Measurements from ENCODE around the gene BIRC7. TPM values are rescaled to one million over a fixed set of nuclear protein-coding genes. Genes with fewer than 3 reads are reported as not detected.

Gene BIRC7
- total RNA-seq, 1 experiment from 2014 or later: 0.96 TPM

DNA sequence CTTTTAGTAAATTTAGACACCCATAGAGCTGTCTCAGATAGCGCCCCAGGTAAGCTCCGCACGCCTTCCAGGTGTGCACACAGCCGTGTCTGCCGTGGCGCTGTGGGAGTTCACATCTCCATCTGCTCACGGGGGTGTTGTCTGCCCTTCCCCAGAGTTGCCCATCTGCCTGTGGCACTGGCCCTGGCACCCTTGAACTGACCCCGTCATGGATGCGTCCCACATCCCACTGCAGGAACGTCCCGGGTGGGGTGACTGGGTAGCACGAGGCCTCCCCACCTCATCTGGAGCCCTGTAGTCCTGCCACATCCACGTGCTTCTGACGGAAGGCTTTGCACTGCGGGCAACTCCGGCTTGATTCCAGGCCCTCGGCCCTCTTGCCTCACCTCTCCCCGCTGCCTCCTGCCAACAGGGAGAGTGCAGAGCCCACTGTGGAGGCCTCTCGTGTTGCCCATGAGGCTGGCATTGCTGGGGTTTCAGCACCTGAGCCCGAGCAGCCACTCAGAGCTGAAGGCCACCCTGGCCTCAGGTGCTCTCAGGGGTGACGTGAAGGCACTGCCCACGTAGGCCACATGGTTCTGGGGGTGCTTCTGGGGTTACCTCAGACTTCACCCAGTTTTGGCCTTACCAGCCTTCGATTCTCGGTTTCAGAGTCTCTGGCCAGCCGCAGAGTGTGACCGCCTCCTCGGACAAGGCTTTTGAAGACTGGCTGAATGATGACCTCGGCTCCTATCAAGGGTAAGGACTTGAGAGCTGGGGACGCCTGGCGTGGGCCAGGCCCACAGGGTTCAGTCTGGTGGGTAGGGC, 42.0 kb downstream of the BIRC7 start:
- peaks cover 51% of the 10 kb centered on the region for H3K79me2 ChIP-seq (ENCODE audit: insufficient read depth, low read length)
- no peaks in the 10 kb centered on the region for H3K9me2 ChIP-seq (ENCODE audit: insufficient read depth)
- no peak overlapping the region for H3K4me3 ChIP-seq (replicated peaks in 1 of 2; ENCODE audit: low read depth in 1 of 2, low read length in 2 of 2)
- intact Hi-C loops (cut with micrococcal nuclease): no loop called here
- H3K4me1 ChIP-seq (ENCODE audit: control insufficient read depth in 1 of 2, insufficient read depth in 2 of 2, low read length in 2 of 2): peaks cover 10 to 15% of the 10 kb centered on the region in 2 experiments
- no peak for TF ChIP-seq EGR1 (IDR thresholded peaks at IDR 0.05; ENCODE audit: low read depth)
- TF ChIP-seq CEBPB (IDR thresholded peaks at IDR 0.05; ENCODE audit: low read depth): no peak
- TF ChIP-seq EZH2phosphoT487 (IDR thresholded peaks at IDR 0.05; ENCODE audit: borderline replicate concordance): no peak
- no peak for TF ChIP-seq TCF7L2 (IDR thresholded peaks at IDR 0.05; ENCODE audit: borderline replicate concordance, extremely low read depth, insufficient read depth, insufficient read length)
- TF ChIP-seq SRF (IDR thresholded peaks at IDR 0.05; ENCODE audit: low read depth): no peak
- TF ChIP-seq ZNF274 (IDR thresholded peaks at IDR 0.05; ENCODE audit: low read depth, low read length): no peak
- TF ChIP-seq, protein P1, sequence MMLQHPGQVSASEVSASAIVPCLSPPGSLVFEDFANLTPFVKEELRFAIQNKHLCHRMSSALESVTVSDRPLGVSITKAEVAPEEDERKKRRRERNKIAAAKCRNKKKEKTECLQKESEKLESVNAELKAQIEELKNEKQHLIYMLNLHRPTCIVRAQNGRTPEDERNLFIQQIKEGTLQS (IDR thresholded peaks at IDR 0.05): no peak
- no peak for TF ChIP-seq POLR2A (IDR thresholded peaks at IDR 0.05; ENCODE audit: borderline replicate concordance, extremely low read depth, insufficient read depth, insufficient read length)
- DNase-seq (ENCODE audit: low read depth, low spot score) (no peak), ATAC-seq (no peak)
- ChIA-PET POLR2A (no interaction called here), CTCF (no interaction called here), RAD21 (ENCODE audit: low non-redundant PET in 1 of 2, low total read pairs in 2 of 2, uncharacterized antibody in 2 of 2, unreplicated experiment in 2 of 2) (no interaction called here)
- H3K27me3 ChIP-seq (ENCODE audit: insufficient read depth, low read length): no peaks in the 10 kb centered on the region
- no peak overlapping the region for H3K27ac ChIP-seq (ENCODE audit: low read depth, low read length)
- no peak overlapping the region for H2AFZ ChIP-seq (ENCODE audit: low read depth, low read length, poor library complexity, severe bottlenecking)
- H3K9ac ChIP-seq (ENCODE audit: low read length): no peak overlapping the region
- H3K9me3 ChIP-seq (ENCODE audit: control insufficient read depth in 1 of 2, insufficient read depth in 1 of 2, low read depth in 1 of 2, low read length in 2 of 2): no peaks in the 10 kb centered on the region
- peaks cover 30 to 38% of the 10 kb centered on the region in 2 experiments for H3K36me3 ChIP-seq (ENCODE audit: control insufficient read depth in 1 of 2, insufficient read depth in 2 of 2, low read length in 2 of 2)
- H3K4me2 ChIP-seq (ENCODE audit: low read length): no peak overlapping the region
- no peaks in the 10 kb centered on the region for H4K20me1 ChIP-seq (ENCODE audit: insufficient read depth)
- no TSS peak for BruUV-seq (replicated peaks)

DNA sequence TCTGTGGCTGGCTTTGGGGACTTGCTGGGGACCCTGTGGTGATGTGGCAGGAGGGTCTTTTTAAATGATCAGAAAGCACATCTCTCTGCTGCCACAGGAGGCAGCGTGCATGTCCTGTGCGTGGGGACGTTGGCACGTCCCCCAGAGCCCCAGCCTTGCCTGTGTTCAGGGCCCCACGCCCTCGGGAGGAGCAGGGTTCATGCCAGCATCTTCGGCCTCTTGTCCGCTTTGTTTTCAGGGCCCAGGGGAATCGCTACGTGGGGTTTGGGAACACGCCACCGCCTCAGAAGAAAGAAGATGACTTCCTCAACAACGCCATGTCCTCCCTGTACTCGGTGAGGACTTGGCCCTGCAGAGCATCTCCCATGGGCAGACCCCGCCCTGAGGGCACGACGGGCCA, 43.0 kb downstream of the BIRC7 start:
- DNase-seq (ENCODE audit: low read depth, low spot score) (no peak), ATAC-seq (no peak)
- Histone ChIP-seq H3K4me2 (ENCODE audit: low read length) (no peak overlapping the region), H3K36me3 (ENCODE audit: control insufficient read depth in 1 of 2, insufficient read depth in 2 of 2, low read length in 2 of 2) (peaks cover 30 to 38% of the 10 kb centered on the region in 2 experiments), H2AFZ (ENCODE audit: low read depth, low read length, poor library complexity, severe bottlenecking) (no peak overlapping the region), H3K4me1 (ENCODE audit: control insufficient read depth in 1 of 2, insufficient read depth in 2 of 2, low read length in 2 of 2) (peaks cover 10 to 13% of the 10 kb centered on the region in 2 experiments), H3K9me3 (ENCODE audit: control insufficient read depth in 1 of 2, insufficient read depth in 1 of 2, low read depth in 1 of 2, low read length in 2 of 2) (no peaks in the 10 kb centered on the region), H3K9ac (ENCODE audit: low read length) (no peak overlapping the region), H4K20me1 (ENCODE audit: insufficient read depth) (no peaks in the 10 kb centered on the region), H3K27me3 (ENCODE audit: insufficient read depth, low read length) (no peaks in the 10 kb centered on the region), H3K9me2 (ENCODE audit: insufficient read depth) (no peaks in the 10 kb centered on the region), H3K27ac (ENCODE audit: low read depth, low read length) (no peak overlapping the region), H3K4me3 (replicated peaks in 1 of 2; ENCODE audit: low read depth in 1 of 2, low read length in 2 of 2) (no peak overlapping the region), H3K79me2 (ENCODE audit: insufficient read depth, low read length) (peaks cover 41% of the 10 kb centered on the region)
- no TSS peak for BruUV-seq (replicated peaks)
- ChIA-PET POLR2A (no interaction called here), CTCF (no interaction called here), RAD21 (ENCODE audit: low non-redundant PET in 1 of 2, low total read pairs in 2 of 2, uncharacterized antibody in 2 of 2, unreplicated experiment in 2 of 2) (no interaction called here)
- TF ChIP-seq SIN3A (IDR thresholded peaks at IDR 0.05; ENCODE audit: low read depth): no peak
- no peak for TF ChIP-seq ZFX (IDR thresholded peaks at IDR 0.05)
- TF ChIP-seq RAD21 (IDR thresholded peaks at IDR 0.05; ENCODE audit: low read depth): no peak
- TF ChIP-seq, protein P1 (IDR thresholded peaks at IDR 0.05): no peak
- TF ChIP-seq JUND (IDR thresholded peaks at IDR 0.05): no peak
- TF ChIP-seq, protein P2, sequence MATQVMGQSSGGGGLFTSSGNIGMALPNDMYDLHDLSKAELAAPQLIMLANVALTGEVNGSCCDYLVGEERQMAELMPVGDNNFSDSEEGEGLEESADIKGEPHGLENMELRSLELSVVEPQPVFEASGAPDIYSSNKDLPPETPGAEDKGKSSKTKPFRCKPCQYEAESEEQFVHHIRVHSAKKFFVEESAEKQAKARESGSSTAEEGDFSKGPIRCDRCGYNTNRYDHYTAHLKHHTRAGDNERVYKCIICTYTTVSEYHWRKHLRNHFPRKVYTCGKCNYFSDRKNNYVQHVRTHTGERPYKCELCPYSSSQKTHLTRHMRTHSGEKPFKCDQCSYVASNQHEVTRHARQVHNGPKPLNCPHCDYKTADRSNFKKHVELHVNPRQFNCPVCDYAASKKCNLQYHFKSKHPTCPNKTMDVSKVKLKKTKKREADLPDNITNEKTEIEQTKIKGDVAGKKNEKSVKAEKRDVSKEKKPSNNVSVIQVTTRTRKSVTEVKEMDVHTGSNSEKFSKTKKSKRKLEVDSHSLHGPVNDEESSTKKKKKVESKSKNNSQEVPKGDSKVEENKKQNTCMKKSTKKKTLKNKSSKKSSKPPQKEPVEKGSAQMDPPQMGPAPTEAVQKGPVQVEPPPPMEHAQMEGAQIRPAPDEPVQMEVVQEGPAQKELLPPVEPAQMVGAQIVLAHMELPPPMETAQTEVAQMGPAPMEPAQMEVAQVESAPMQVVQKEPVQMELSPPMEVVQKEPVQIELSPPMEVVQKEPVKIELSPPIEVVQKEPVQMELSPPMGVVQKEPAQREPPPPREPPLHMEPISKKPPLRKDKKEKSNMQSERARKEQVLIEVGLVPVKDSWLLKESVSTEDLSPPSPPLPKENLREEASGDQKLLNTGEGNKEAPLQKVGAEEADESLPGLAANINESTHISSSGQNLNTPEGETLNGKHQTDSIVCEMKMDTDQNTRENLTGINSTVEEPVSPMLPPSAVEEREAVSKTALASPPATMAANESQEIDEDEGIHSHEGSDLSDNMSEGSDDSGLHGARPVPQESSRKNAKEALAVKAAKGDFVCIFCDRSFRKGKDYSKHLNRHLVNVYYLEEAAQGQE (IDR thresholded peaks at IDR 0.05; ENCODE audit: low read depth): no peak
- TF ChIP-seq EZH2phosphoT487 (IDR thresholded peaks at IDR 0.05; ENCODE audit: borderline replicate concordance): no peak
- TF ChIP-seq FOSL1 (IDR thresholded peaks at IDR 0.05; ENCODE audit: low read depth): no peak
- TF ChIP-seq, protein P3, sequence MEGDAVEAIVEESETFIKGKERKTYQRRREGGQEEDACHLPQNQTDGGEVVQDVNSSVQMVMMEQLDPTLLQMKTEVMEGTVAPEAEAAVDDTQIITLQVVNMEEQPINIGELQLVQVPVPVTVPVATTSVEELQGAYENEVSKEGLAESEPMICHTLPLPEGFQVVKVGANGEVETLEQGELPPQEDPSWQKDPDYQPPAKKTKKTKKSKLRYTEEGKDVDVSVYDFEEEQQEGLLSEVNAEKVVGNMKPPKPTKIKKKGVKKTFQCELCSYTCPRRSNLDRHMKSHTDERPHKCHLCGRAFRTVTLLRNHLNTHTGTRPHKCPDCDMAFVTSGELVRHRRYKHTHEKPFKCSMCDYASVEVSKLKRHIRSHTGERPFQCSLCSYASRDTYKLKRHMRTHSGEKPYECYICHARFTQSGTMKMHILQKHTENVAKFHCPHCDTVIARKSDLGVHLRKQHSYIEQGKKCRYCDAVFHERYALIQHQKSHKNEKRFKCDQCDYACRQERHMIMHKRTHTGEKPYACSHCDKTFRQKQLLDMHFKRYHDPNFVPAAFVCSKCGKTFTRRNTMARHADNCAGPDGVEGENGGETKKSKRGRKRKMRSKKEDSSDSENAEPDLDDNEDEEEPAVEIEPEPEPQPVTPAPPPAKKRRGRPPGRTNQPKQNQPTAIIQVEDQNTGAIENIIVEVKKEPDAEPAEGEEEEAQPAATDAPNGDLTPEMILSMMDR (IDR thresholded peaks at IDR 0.05 in 2 of 3, conservative IDR thresholded peaks at IDR 0.05 in 1 of 3; ENCODE audit: borderline replicate concordance in 1 of 3, insufficient read depth in 1 of 3, low read depth in 2 of 3, low read length in 2 of 3): peak in 1 of 3 experiments; percentile 29; a peak in 1 of 6 replicates
- intact Hi-C loops (cut with micrococcal nuclease): no loop called here
